ENCODE results near the gene DDX27. TPM values are rescaled to one million over a fixed set of nuclear protein-coding genes. Genes with fewer than 3 reads are reported as not detected.
A peak's percentile ranks its signal among the peaks of the same experiment; 100 is the strongest.

DDX27 gene
- polyA plus RNA-seq, 6 donors from 2014 or later = 32.6 to 76.5 (median 46.7) TPM

GRCh38 chr20:49262444-49262843, 43.2 kb downstream of the DDX27 start:
- Mint-ChIP-seq H3K4me3 (no peak overlapping the region), H3K9me3 (peaks cover 0 to 4% (median 0%) of the 10 kb centered on the region in 7 donors), H3K27ac (no peak overlapping the region), H3K27me3 (no peaks in the 10 kb centered on the region), H3K36me3 (peaks cover 11 to 21% of the 10 kb centered on the region in 2 donors), H3K4me1 (peaks cover 11 to 17% (median 13%) of the 10 kb centered on the region in 3 donors)
- ATAC-seq (ENCODE audit: low read depth in 2 of 2) = no peak
- no peak for DNase-seq

GRCh38 chr20:49267327-49267726, 48.1 kb downstream of the DDX27 start:
- peak overlapping the region; percentile 42 to 91 (median 81) for H3K27ac Mint-ChIP-seq
- peak overlapping the region; percentile 36 to 82 (median 68) for H3K4me3 Mint-ChIP-seq
- peaks cover 38 to 44% of the 10 kb centered on the region in 2 donors for H3K36me3 Mint-ChIP-seq
- no peaks in the 10 kb centered on the region for H3K27me3 Mint-ChIP-seq
- DNase-seq (no peak), ATAC-seq (ENCODE audit: low read depth in 2 of 2) (peak; percentile 76 to 77)
- H3K9me3 Mint-ChIP-seq = peaks cover 0 to 3% (median 0%) of the 10 kb centered on the region in 7 donors
- peaks cover 35 to 56% (median 45%) of the 10 kb centered on the region in 3 donors for H3K4me1 Mint-ChIP-seq

GRCh38 chr20:49268600-49269365, 49.6 kb downstream of the DDX27 start:
- peaks cover 34 to 38% of the 10 kb centered on the region in 2 donors for H3K36me3 Mint-ChIP-seq
- peak; percentile 14 to 29 for ATAC-seq (ENCODE audit: low read depth in 2 of 2)
- H3K4me1 Mint-ChIP-seq = peaks cover 41 to 63% (median 51%) of the 10 kb centered on the region in 3 donors
- no peaks in the 10 kb centered on the region for H3K27me3 Mint-ChIP-seq
- no peak for DNase-seq
- peak overlapping the region in 5 of 8 donors; percentile 22 to 62 (median 57) for H3K4me3 Mint-ChIP-seq
- H3K9me3 Mint-ChIP-seq = peaks cover 0 to 3% (median 0%) of the 10 kb centered on the region in 7 donors
- H3K27ac Mint-ChIP-seq = peak overlapping the region in 2 of 6 donors; percentile 63 to 89

- Mint-ChIP-seq H3K9me3 (peaks cover 0 to 3% (median 0%) of the 10 kb centered on the region in 7 donors), H3K27me3 (no peaks in the 10 kb centered on the region), H3K36me3 (peaks cover 30% of the 10 kb centered on the region in 2 donors), H3K27ac (peak overlapping the region in 1 of 6 donors; percentile 76), H3K4me1 (peaks cover 41 to 65% (median 51%) of the 10 kb centered on the region in 3 donors), H3K4me3 (peak overlapping the region in 2 of 8 donors; percentile 25 to 50)
- no peak for DNase-seq
- no peak for ATAC-seq (ENCODE audit: low read depth in 2 of 2)
Measured at GRCh38 chr20:49270177-49270576, 51.0 kb downstream of the DDX27 start.

GRCh38 chr20:49270736-49271135, 51.5 kb downstream of the DDX27 start:
- no peaks in the 10 kb centered on the region for H3K27me3 Mint-ChIP-seq
- H3K9me3 Mint-ChIP-seq = peaks cover 0 to 3% (median 0%) of the 10 kb centered on the region in 7 donors
- H3K4me1 Mint-ChIP-seq = peaks cover 42 to 67% (median 47%) of the 10 kb centered on the region in 3 donors
- peaks cover 30% of the 10 kb centered on the region in 2 donors for H3K36me3 Mint-ChIP-seq
- H3K27ac Mint-ChIP-seq = peak overlapping the region in 2 of 6 donors; percentile 50 to 95
- peak overlapping the region in 1 of 8 donors; percentile 16 for H3K4me3 Mint-ChIP-seq
- ATAC-seq (ENCODE audit: low read depth in 2 of 2) (no peak), DNase-seq (no peak)

GRCh38 chr20:49272654-49273053, 53.4 kb downstream of the DDX27 start:
- no peaks in the 10 kb centered on the region for H3K27me3 Mint-ChIP-seq
- peaks cover 46 to 67% (median 54%) of the 10 kb centered on the region in 3 donors for H3K4me1 Mint-ChIP-seq
- peak overlapping the region in 4 of 6 donors; percentile 56 to 84 (median 68) for H3K27ac Mint-ChIP-seq
- DNase-seq (no peak), ATAC-seq (ENCODE audit: low read depth in 2 of 2) (no peak)
- H3K9me3 Mint-ChIP-seq = peaks cover 0 to 3% (median 0%) of the 10 kb centered on the region in 7 donors
- peak overlapping the region in 6 of 8 donors; percentile 1 to 59 (median 28) for H3K4me3 Mint-ChIP-seq
- H3K36me3 Mint-ChIP-seq = peaks cover 25 to 30% of the 10 kb centered on the region in 2 donors

GRCh38 chr20:49273696-49274277, 54.6 kb downstream of the DDX27 start:
- ATAC-seq (ENCODE audit: low read depth in 2 of 2) (no peak), DNase-seq (no peak)
- H3K4me1 Mint-ChIP-seq = peaks cover 43 to 62% (median 50%) of the 10 kb centered on the region in 3 donors
- peaks cover 0 to 7% (median 4%) of the 10 kb centered on the region in 7 donors for H3K9me3 Mint-ChIP-seq
- H3K27ac Mint-ChIP-seq = peak overlapping the region in 3 of 6 donors; percentile 12 to 56 (median 38)
- H3K4me3 Mint-ChIP-seq = no peak overlapping the region
- H3K36me3 Mint-ChIP-seq = peaks cover 18 to 25% of the 10 kb centered on the region in 2 donors
- no peaks in the 10 kb centered on the region for H3K27me3 Mint-ChIP-seq

GRCh38 chr20:49275216-49275615, 56.0 kb downstream of the DDX27 start:
- Mint-ChIP-seq H3K4me3 (peak overlapping the region in 2 of 8 donors; percentile 24 to 56), H3K4me1 (peaks cover 41 to 62% (median 52%) of the 10 kb centered on the region in 3 donors), H3K9me3 (peaks cover 0 to 17% (median 9%) of the 10 kb centered on the region in 7 donors), H3K27me3 (no peaks in the 10 kb centered on the region), H3K27ac (peak overlapping the region in 4 of 6 donors; percentile 4 to 96 (median 66)), H3K36me3 (peaks cover 16 to 18% of the 10 kb centered on the region in 2 donors)
- DNase-seq (no peak), ATAC-seq (ENCODE audit: low read depth in 2 of 2) (no peak)

- Mint-ChIP-seq H3K9me3 (peaks cover 0 to 21% (median 12%) of the 10 kb centered on the region in 7 donors), H3K27ac (peak overlapping the region in 5 of 6 donors; percentile 5 to 96 (median 69)), H3K4me1 (peaks cover 42 to 62% (median 50%) of the 10 kb centered on the region in 3 donors), H3K36me3 (peaks cover 16 to 19% of the 10 kb centered on the region in 2 donors), H3K4me3 (peak overlapping the region in 4 of 8 donors; percentile 10 to 95 (median 32)), H3K27me3 (no peaks in the 10 kb centered on the region)
- DNase-seq (no peak), ATAC-seq (ENCODE audit: low read depth in 2 of 2) (no peak)
Measured at GRCh38 chr20:49275636-49276035, 56.4 kb downstream of the DDX27 start.

GRCh38 chr20:49276161-49276960, 57.1 kb downstream of the DDX27 start:
- peak overlapping the region; percentile 95 to 99 (median 96) for H3K27ac Mint-ChIP-seq
- peaks cover 19% of the 10 kb centered on the region in 2 donors for H3K36me3 Mint-ChIP-seq
- no peaks in the 10 kb centered on the region for H3K27me3 Mint-ChIP-seq
- peak overlapping the region; percentile 95 to 99 (median 97) for H3K4me3 Mint-ChIP-seq
- H3K9me3 Mint-ChIP-seq = peaks cover 4 to 28% (median 19%) of the 10 kb centered on the region in 7 donors
- peak; percentile 8 to 9 for ATAC-seq (ENCODE audit: low read depth in 2 of 2)
- H3K4me1 Mint-ChIP-seq = peaks cover 41 to 66% (median 50%) of the 10 kb centered on the region in 3 donors
- peak; percentile 43 for DNase-seq

- H3K4me3 Mint-ChIP-seq = peak overlapping the region; percentile 95 to 99 (median 97)
- H3K36me3 Mint-ChIP-seq = peaks cover 25 to 27% of the 10 kb centered on the region in 2 donors
- peak overlapping the region; percentile 95 to 99 (median 96) for H3K27ac Mint-ChIP-seq
- DNase-seq (no peak), ATAC-seq (ENCODE audit: low read depth in 2 of 2) (no peak)
- peaks cover 47 to 70% (median 58%) of the 10 kb centered on the region in 3 donors for H3K4me1 Mint-ChIP-seq
- peaks cover 5 to 36% (median 28%) of the 10 kb centered on the region in 7 donors for H3K9me3 Mint-ChIP-seq
- no peaks in the 10 kb centered on the region for H3K27me3 Mint-ChIP-seq
Measured at GRCh38 chr20:49276961-49277785, 58.0 kb downstream of the DDX27 start.

GRCh38 chr20:49277786-49278035, 58.5 kb downstream of the DDX27 start:
- DNase-seq (no peak), ATAC-seq (ENCODE audit: low read depth in 2 of 2) (no peak)
- Mint-ChIP-seq H3K27me3 (no peaks in the 10 kb centered on the region), H3K4me1 (peaks cover 47 to 70% (median 58%) of the 10 kb centered on the region in 3 donors), H3K9me3 (peaks cover 5 to 41% (median 33%) of the 10 kb centered on the region in 7 donors), H3K36me3 (peaks cover 30 to 32% of the 10 kb centered on the region in 2 donors), H3K27ac (peak overlapping the region; percentile 33 to 98 (median 96)), H3K4me3 (peak overlapping the region; percentile 95 to 99 (median 97))
